Aorta (tissue), 5 donors: ENCODE data around the gene PPM1H. TPM values are rescaled to one million over a fixed set of nuclear protein-coding genes. Genes with fewer than 3 reads are reported as not detected.
A peak's percentile ranks its signal among the peaks of the same experiment; 100 is the strongest.

Experiments used
- ATAC-seq: fragments of 200-7000 bp; cut with Tn5 transposase; one replicate; pipeline ENCODE4 v1.9.1; 2022; ENCODE audit warnings: moderate library complexity; ENCODE audit not compliant: low FRiP score
- DNase-seq, 2 donors: peaks; one replicate each; pipeline ENCODE4 v3.0.0-alpha.2; 2020
- H3K27ac ChIP-seq, 2 donors: one replicate each; pipeline ENCODE4 v1.5.1; 2013; ENCODE audit warnings: low read length in 2 of 2, mild to moderate bottlenecking in 2 of 2, moderate library complexity in 2 of 2, control low read depth in 1 of 2, inconsistent platforms in 1 of 2, low read depth in 1 of 2
- H3K27me3 ChIP-seq, 2 donors: one replicate each; pipeline ENCODE4 v1.6.1; 2013; ENCODE audit warnings: control low read depth in 1 of 2, low read length in 1 of 2, mild to moderate bottlenecking in 1 of 2, moderate library complexity in 1 of 2; ENCODE audit not compliant: insufficient read depth in 2 of 2, control insufficient read depth in 1 of 2
- H3K36me3 ChIP-seq, 2 donors: one replicate each; pipeline ENCODE4 v1.6.1; 2013; ENCODE audit warnings: control low read depth in 1 of 2, low read length in 1 of 2, mild to moderate bottlenecking in 1 of 2; ENCODE audit not compliant: insufficient read depth in 2 of 2, control insufficient read depth in 1 of 2
- H3K4me1 ChIP-seq, 2 donors: one replicate each; pipeline ENCODE4 v1.6.1; 2013; ENCODE audit warnings: low read length in 2 of 2, control low read depth in 1 of 2, mild to moderate bottlenecking in 1 of 2, moderate library complexity in 1 of 2; ENCODE audit not compliant: insufficient read depth in 2 of 2, control insufficient read depth in 1 of 2
- H3K4me3 ChIP-seq, 2 donors: one replicate each; pipeline ENCODE4 v1.5.1; 2013; ENCODE audit warnings: low read length in 2 of 2, control low read depth in 1 of 2, mild to moderate bottlenecking in 1 of 2
- H3K9me3 ChIP-seq: one replicate; pipeline ENCODE4 v1.6.1; 2013; ENCODE audit warnings: mild to moderate bottlenecking, low read length; ENCODE audit not compliant: control insufficient read depth
- WGBS, 2 donors: extraction: QIAGEN DNeasy Blood & Tissue Kit; methylation state at CpG; one replicate each; pipeline ENCODE4 v1.1.7; 2013; 5-methylcytosine and 5-hydroxymethylcytosine counted together
- intact Hi-C, 2 donors: fragments of 100-400 bp; cut with DNase I; formaldehyde crosslinking; loops; one replicate each; pipeline versions ENCODE4 v1.14.2 to v1.15.0; 2022
- long read RNA-seq, 2 donors: library from polyadenylated mRNA; unstranded; transcript quantifications; one replicate each; pipeline ENCODE4 v2.0.0, GENCODE V29; 2020 to 2021
- polyA plus RNA-seq, 2 donors: library from polyadenylated mRNA; stranded (reverse); fragments of 200-250 nt; gene quantifications; one replicate each; pipeline ENCODE4 v1.2.3, GENCODE V29; 2013
- total RNA-seq, 2 donors: library from RNA; stranded (reverse); fragmentation: NEBNext Ultra II Directional; extraction: Animal tissue kit (Norgen Biotek cat#: 25700); gene quantifications; one replicate each; pipeline ENCODE4 v1.2.1, GENCODE V29; 2021
- donor health status: healthy with polysubstance abuse.
- donor health status: Bipolar disorder and iron deficiency.
- donor health status: DM: no; HTN: no; CAD: no.
- donor health status: DM: no; HTN: no; CAD: no.
- donor health status: DM: yes; HTN: yes; CAD: no.

Gene PPM1H, protein sequence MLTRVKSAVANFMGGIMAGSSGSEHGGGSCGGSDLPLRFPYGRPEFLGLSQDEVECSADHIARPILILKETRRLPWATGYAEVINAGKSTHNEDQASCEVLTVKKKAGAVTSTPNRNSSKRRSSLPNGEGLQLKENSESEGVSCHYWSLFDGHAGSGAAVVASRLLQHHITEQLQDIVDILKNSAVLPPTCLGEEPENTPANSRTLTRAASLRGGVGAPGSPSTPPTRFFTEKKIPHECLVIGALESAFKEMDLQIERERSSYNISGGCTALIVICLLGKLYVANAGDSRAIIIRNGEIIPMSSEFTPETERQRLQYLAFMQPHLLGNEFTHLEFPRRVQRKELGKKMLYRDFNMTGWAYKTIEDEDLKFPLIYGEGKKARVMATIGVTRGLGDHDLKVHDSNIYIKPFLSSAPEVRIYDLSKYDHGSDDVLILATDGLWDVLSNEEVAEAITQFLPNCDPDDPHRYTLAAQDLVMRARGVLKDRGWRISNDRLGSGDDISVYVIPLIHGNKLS
- total RNA-seq (1 to 10 TPM; 5.0 to 9.3 TPM), polyA plus RNA-seq (1 to 10 TPM; 1.3 to 2.4 TPM)
- long read RNA-seq, donor 1, partial matches to known transcripts = 1 of 3 reads
- long read RNA-seq, donor 1, other reads (novel, unspliced or antisense) = 2 of 3 reads
- long read RNA-seq, donor 2, full-length matches to known transcripts = 1 of 9 reads
- long read RNA-seq, donor 2, partial matches to known transcripts = 3 of 9 reads
- long read RNA-seq, donor 2, other reads (novel, unspliced or antisense) = 5 of 9 reads

DNA sequence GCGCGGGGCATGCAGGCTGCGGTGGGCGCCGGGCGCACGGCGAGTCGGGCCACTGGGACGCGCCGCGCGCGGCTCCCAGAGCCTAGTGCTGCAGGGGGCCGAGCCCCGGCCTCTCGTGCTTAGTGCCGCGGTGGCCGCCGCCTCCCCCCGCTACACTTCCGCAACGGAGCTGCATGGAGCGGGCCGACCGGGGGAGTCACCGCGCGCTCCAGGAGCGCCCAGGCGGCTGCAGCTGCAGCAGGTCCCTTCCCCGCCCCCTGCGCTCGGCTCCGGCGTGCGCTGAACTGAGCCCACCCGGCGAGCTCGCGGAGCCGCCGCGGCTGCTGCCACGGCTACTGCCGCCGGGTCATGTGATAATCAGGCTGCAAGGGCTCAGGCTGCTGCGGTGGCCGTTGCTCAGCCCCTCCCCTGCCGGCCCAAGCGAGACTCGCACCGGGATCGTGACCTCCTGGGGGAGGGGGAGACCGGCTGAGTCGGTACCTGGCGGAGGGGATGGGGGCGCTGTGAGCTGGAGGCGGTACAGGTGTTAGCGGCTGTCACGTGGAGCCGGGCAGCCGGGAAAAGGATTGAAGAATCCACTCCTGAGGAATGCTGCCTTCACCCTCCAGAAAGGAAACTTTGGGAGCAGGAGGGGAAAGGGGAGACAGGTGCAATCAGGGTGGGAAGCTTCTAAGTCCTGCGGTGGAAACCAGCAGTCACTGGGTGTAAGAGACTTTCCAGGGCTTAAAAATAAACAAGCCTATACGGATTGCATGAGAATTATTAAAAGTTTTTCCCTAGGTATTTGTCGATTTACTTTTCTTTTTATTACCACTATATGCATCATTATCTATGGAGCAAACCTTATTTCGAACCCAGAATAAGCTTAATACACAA is at the start of gene PPM1H:
Gene PPM1H (minus strand): TSS at position 352 of the 876 bp plus-strand sequence. CDS start 414 bp downstream, outside the sequence.
- peak; percentile 76 to 87 for DNase-seq
- H3K9me3 ChIP-seq = no peaks in the 10 kb centered on the region
- intact Hi-C loops = loop anchor here (1.0 to 10.0 kb wide), 6 partner anchors 68 to 122 kb away; no protein-coding TSS in a partner anchor
- ATAC-seq = peak; percentile 76
- H3K27ac ChIP-seq = peak within 1 kb of the TSS; percentile 4 to 50
- H3K36me3 ChIP-seq = no peaks in the 10 kb centered on the region
- H3K4me3 ChIP-seq = peak within 1 kb of the TSS; percentile 56 to 70
- no peaks in the 10 kb centered on the region for H3K27me3 ChIP-seq
- 2% methylated on average over 48 to 69 of the region's 69 CpGs for WGBS, 2 donors
- H3K4me1 ChIP-seq = no peaks in the 10 kb centered on the region

DNA sequence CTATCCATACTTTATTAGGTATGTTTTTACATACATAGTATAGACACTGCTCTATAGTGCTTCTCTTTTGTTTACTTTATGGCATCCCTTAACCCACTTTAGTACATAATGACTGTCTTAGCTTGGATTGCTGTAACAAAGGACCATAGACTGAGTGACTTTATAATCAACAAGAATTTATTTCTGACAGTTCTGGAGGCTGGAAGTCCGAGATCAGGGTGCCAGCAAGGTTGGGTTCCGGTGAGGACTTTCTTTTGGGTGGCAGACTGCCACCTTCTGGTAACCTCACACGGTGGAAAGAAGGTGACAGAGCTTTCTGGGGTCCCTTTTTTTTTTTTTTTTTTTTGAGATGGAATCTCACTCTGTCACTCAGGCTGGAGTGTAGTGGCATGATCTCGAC is 48.6 kb upstream of the PPM1H start:
- Histone ChIP-seq H3K36me3 (no peaks in the 10 kb centered on the region), H3K4me1 (no peaks in the 10 kb centered on the region), H3K9me3 (no peaks in the 10 kb centered on the region), H3K27ac (no peak overlapping the region), H3K27me3 (no peaks in the 10 kb centered on the region), H3K4me3 (no peak overlapping the region)
- WGBS, 2 donors = 59 to 63% methylated on average over 3 to 4 of the region's 4 CpGs
- intact Hi-C loops = no loop called here
- no peak for DNase-seq
- ATAC-seq = no peak

DNA sequence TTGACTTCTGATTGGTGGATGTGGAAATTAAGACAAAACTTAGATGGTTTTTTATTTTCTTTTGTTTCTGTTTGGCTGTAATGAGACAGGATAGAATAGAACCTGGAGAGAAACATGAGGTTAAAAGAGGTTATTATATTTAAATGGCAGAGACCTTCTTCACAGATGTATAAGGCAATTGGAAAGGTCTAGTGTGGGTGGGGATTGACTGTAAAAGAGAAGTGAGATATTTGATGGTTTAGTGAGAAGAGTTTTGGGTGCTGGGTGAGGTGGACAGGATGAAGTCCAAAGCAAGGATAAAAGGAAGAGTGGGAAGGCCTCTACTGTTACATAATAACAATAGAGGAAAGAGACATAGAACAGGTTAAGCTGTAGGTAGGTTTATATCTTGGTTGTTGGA is 43.8 kb upstream of the PPM1H start:
- no peaks in the 10 kb centered on the region for H3K27me3 ChIP-seq
- no peak for DNase-seq
- H3K4me1 ChIP-seq = no peaks in the 10 kb centered on the region
- no peaks in the 10 kb centered on the region for H3K36me3 ChIP-seq
- no peak overlapping the region for H3K27ac ChIP-seq
- intact Hi-C loops = no loop called here
- no peak overlapping the region for H3K4me3 ChIP-seq
- H3K9me3 ChIP-seq = no peaks in the 10 kb centered on the region
- no peak for ATAC-seq

DNA sequence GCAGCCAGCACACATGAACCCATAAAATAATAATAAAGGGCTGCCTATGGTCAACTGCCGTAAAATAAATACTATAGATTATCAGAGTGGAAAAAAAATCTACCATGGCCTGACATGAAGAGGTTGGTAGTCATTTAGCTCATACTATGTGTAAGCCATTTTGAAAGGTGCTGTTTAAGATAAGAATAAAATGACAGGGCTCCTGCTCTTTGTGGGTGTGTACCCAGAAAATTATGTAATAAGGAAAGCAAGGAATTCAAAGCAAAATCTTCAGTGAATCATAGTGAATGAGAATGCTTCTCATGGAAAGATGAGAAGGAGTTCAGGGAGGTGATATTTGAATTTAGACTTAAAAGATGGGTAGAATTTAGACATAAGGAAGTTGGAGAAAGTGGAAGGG is 42.9 kb upstream of the PPM1H start:
- H3K27ac ChIP-seq = no peak overlapping the region
- 95 to 100% methylated on average over 1 of the region's 1 CpG for WGBS, 2 donors

DNA sequence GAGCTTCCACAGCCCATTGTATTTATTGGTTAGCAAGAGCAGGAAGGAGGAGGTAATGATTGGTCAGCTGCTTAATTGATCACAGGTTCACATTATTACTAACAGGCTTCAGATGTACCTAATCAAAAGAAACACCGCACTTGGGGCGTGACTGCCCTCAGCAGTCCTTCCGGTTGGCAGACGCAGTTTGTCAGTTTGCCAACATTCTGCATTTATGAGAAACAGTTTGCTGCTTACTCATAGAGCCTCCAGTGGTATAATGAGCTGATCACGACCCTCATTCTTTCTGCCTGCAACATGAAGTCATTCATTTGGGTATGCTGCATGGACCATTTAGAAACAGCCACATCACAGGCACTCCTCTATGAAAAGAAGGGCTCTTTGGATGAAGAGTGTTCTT is 42.5 kb upstream of the PPM1H start:
- Histone ChIP-seq H3K4me3 (no peak overlapping the region), H3K27ac (no peak overlapping the region), H3K9me3 (no peaks in the 10 kb centered on the region), H3K4me1 (no peaks in the 10 kb centered on the region), H3K36me3 (no peaks in the 10 kb centered on the region), H3K27me3 (no peaks in the 10 kb centered on the region)
- DNase-seq = no peak
- 59 to 69% methylated on average over 5 of the region's 5 CpGs for WGBS, 2 donors
- intact Hi-C loops = no loop called here
- no peak for ATAC-seq

More for the DNA sequence above, 42.9 kb upstream of the PPM1H start:
- H3K4me3 ChIP-seq = no peak overlapping the region
- H3K4me1 ChIP-seq = no peaks in the 10 kb centered on the region
- intact Hi-C loops = no loop called here
- no peaks in the 10 kb centered on the region for H3K27me3 ChIP-seq
- no peak for ATAC-seq
- no peaks in the 10 kb centered on the region for H3K9me3 ChIP-seq
- no peak for DNase-seq
- no peaks in the 10 kb centered on the region for H3K36me3 ChIP-seq

DNA sequence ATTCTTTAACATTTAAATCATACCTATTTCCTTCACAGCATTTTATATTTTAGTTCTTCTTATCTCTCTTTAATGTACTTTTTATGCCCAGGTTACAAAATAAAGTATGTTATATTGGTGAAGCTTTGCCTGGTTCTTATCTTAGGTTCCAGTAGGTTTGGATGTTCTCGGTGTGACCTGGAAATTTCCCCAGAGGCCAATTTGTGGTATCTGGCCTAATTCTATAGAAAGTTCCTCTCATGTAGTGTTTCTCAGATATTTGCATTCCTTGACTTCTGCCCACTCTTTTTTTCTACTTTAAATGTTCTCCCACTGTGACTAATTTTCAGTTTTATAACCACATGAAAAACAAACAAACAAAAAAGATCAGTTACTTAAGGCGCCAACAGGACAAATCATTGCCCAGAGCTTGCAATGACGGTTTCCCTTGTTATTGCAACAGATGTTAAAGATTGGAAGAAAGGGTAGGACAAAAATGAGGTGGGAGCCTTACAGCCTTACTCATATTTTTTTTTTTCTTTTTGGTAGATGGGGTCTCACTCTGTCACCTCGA is 41.2 kb upstream of the PPM1H start:
- Histone ChIP-seq H3K27me3 (no peaks in the 10 kb centered on the region), H3K9me3 (no peaks in the 10 kb centered on the region), H3K27ac (no peak overlapping the region), H3K4me1 (peaks cover 0 to 5% of the 10 kb centered on the region in 2 donors), H3K4me3 (no peak overlapping the region), H3K36me3 (no peaks in the 10 kb centered on the region)
- DNase-seq (no peak), ATAC-seq (no peak)
- 92 to 95% methylated on average over 4 of the region's 4 CpGs for WGBS, 2 donors
- intact Hi-C loops = no loop called here

DNA sequence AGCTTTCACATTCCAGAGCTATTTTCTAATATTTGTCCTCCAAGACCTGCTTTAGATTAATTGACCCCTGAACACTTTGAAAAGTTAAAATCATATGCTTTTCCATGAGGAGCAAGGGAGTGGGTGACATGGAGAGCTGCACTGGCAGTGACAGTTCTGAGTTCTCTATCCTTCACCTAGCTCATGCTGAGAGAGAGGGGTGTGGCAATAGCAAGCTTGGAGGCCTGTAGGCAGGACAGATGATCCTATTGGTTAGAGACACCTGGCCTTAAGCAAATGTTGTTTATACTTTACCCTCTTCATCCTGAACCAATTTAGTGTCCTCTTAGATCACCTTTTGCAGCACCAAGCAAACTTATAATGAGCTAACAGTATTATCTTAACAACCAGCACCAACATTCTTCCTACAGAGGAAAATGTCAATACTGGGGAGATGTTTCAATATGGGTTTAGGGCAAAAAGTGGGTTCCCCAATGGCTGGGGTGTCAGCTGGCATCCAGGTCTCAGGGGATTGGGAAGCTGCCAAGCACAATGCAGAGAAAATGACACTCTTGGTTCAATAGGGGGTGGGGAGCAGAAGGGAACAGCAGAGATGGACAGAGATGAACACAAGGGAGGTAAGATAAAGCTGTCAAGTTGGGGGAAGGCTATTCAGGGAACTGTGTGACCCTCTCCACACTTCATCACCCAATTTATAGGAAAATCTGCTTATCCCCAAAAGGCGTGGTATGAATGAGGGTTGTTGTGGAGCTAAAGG is 37.0 kb upstream of the PPM1H start:
- WGBS, 2 donors = 96 to 97% methylated on average over 1 of the region's 1 CpG
- DNase-seq (no peak), ATAC-seq (no peak)
- Histone ChIP-seq H3K9me3 (no peaks in the 10 kb centered on the region), H3K27ac (peak overlapping the region in 1 of 2 donors; percentile 12), H3K4me1 (peaks cover 0 to 5% of the 10 kb centered on the region in 2 donors), H3K4me3 (no peak overlapping the region), H3K36me3 (no peaks in the 10 kb centered on the region), H3K27me3 (no peaks in the 10 kb centered on the region)
- intact Hi-C loops = loop anchor here in 1 of 2 donors (5.0 kb wide), 1 partner anchor 75 kb away; no protein-coding TSS in a partner anchor
